Measurements from ENCODE around the gene BCL3. TPM values are rescaled to one million over a fixed set of nuclear protein-coding genes. Genes with fewer than 3 reads are reported as not detected.

BCL3 gene
- total RNA-seq, 1 experiment from 2014 or later, result 2.2 TPM

DNA sequence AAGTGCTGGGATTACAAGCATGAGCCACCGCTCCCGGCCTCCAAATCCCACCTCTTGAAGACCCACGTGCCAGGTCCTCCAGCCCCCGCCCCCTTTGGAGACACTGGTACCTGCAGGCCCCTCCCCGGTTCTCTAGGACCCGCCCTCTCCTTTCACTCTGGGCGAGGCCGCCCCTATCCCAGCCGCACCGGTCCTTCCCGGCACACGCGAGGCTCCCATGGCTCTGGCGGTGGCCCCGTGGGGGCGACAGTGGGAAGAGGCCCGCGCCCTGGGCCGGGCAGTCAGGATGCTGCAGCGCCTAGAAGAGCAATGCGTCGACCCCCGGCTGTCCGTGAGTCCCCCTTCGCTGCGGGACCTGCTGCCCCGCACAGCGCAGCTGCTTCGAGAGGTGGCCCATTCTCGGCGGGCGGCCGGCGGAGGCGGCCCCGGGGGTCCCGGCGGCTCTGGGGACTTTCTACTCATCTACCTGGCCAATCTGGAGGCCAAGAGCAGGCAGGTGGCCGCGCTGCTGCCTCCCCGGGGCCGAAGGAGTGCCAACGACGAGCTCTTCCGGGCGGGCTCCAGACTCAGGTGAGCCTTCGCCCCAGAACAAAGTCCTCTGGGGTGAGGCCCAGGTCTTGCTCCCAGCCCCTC lies 29.3 kb downstream of the BCL3 start, which contains the start of gene CBLC:
Gene CBLC (plus strand): TSS at position 176 of the 633 bp plus-strand sequence. CDS start 42 bp downstream, at position 218.
- Histone ChIP-seq H2BK12ac (ENCODE audit: insufficient read length, low read depth, low read length) (no peak within 1 kb of the TSS), H4K5ac (ENCODE audit: insufficient read length, low read depth, low read length) (no peak within 1 kb of the TSS), H3K23ac (ENCODE audit: insufficient read length, low read depth, low read length) (no peak within 1 kb of the TSS), H2BK120ac (ENCODE audit: low read depth, low read length, poor library complexity, severe bottlenecking) (no peak within 1 kb of the TSS), H4K8ac (replicated peaks; ENCODE audit: insufficient read length, low read depth, low read length) (no peak within 1 kb of the TSS), H3K56ac (ENCODE audit: insufficient read length, low read depth, low read length) (no peak within 1 kb of the TSS), H3K27me3 (ENCODE audit: insufficient read depth, low read length) (peaks cover 3% of the 10 kb centered on the region; the same call in 1 of the 2 replicates), H3K27ac (ENCODE audit: insufficient read length, low read depth, low read length) (no peak within 1 kb of the TSS), H4K20me1 (ENCODE audit: control insufficient read depth, insufficient read depth, insufficient read length) (peaks cover 2% of the 10 kb centered on the region), H3K18ac (ENCODE audit: insufficient read length, low read depth, low read length) (peak within 1 kb of the TSS; percentile 45), H2AK5ac (ENCODE audit: insufficient read length, low read length) (no peak within 1 kb of the TSS), H2BK15ac (ENCODE audit: low read depth, low read length) (no peak within 1 kb of the TSS), H3T11ph (ENCODE audit: low read length) (no peak within 1 kb of the TSS), H3K79me1 (ENCODE audit: insufficient read depth, low read depth, low read length, poor library complexity, severe bottlenecking) (no peaks in the 10 kb centered on the region), H3K9ac (ENCODE audit: extremely low read depth, insufficient read length, low read length) (peak within 1 kb of the TSS; percentile 39), H3K4me1 (ENCODE audit: insufficient read depth, low read length) (no peaks in the 10 kb centered on the region; the same call in 1 of the 2 replicates), H4K91ac (ENCODE audit: insufficient read length, low read depth, low read length) (no peak within 1 kb of the TSS), H2BK5ac (ENCODE audit: insufficient read length, low read length) (no peak within 1 kb of the TSS), H3K79me2 (ENCODE audit: insufficient read depth, low read length) (no peaks in the 10 kb centered on the region), H2BK20ac (ENCODE audit: low read depth, low read length, poor library complexity, severe bottlenecking) (no peak within 1 kb of the TSS), H2AFZ (ENCODE audit: low read length) (no peak within 1 kb of the TSS), H3K4me2 (ENCODE audit: insufficient read depth, insufficient read length, low read length) (peak within 1 kb of the TSS; percentile 47), H3K9me3 (ENCODE audit: control insufficient read depth, low read depth, low read length) (no peaks in the 10 kb centered on the region), H3K4ac (ENCODE audit: low read depth, low read length) (no peak within 1 kb of the TSS), H3K14ac (ENCODE audit: insufficient read depth, low read length) (peak within 1 kb of the TSS; percentile 65; the same call in 1 of the 2 replicates), H3K23me2 (ENCODE audit: insufficient read length, low read depth, low read length, poor library complexity, severe bottlenecking) (peaks cover 4% of the 10 kb centered on the region)
- TF ChIP-seq, protein P1, sequence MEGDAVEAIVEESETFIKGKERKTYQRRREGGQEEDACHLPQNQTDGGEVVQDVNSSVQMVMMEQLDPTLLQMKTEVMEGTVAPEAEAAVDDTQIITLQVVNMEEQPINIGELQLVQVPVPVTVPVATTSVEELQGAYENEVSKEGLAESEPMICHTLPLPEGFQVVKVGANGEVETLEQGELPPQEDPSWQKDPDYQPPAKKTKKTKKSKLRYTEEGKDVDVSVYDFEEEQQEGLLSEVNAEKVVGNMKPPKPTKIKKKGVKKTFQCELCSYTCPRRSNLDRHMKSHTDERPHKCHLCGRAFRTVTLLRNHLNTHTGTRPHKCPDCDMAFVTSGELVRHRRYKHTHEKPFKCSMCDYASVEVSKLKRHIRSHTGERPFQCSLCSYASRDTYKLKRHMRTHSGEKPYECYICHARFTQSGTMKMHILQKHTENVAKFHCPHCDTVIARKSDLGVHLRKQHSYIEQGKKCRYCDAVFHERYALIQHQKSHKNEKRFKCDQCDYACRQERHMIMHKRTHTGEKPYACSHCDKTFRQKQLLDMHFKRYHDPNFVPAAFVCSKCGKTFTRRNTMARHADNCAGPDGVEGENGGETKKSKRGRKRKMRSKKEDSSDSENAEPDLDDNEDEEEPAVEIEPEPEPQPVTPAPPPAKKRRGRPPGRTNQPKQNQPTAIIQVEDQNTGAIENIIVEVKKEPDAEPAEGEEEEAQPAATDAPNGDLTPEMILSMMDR (conservative IDR thresholded peaks at IDR 0.05), result 0 out of 3 replicates have a peak, but pooled peaks have one; percentile 27
- WGBS (ENCODE audit: extremely low coverage, insufficient read length, low lambda C conversion rate), result no CpG with 5 or more reads among the region's 47 CpGs
- peak; percentile 97 for DNase-seq
- Mint-ChIP-seq H3K4me1 (peaks cover 3 to 7% of the 10 kb centered on the region in 2 experiments; a peak in 2 of 4 replicates), H3K36me3 (ENCODE audit: insufficient read depth in 1 of 3, low read depth in 3 of 3) (no peaks in the 10 kb centered on the region), H3K27me3 (ENCODE audit: low read depth) (peaks cover 11% of the 10 kb centered on the region), H3K27ac (no peak within 1 kb of the TSS; a peak in 1 of 7 replicates), H3K4me3 (peak within 1 kb of the TSS; percentile 54 to 78), H3K9me3 (no peaks in the 10 kb centered on the region; a peak in 2 of 5 replicates)

Measured in H9 (cell line).